Body of pancreas (tissue), 4 donors: ENCODE measurements around the gene TMEM45A.

Experiments used
- POLR2A ChIP-seq, 3 donors: fragments of 450-650 bp; IDR thresholded peaks; one replicate each; pipeline ENCODE4 v1.6.1; 2016; ENCODE audit warnings: antibody characterized with exemption in 3 of 3, mild to moderate bottlenecking in 2 of 3
- TF ChIP-seq, protein P1 (sequence below), 7 experiments: fragments of 450-650 bp in 4 of 7; fragments of 200-600 bp in 3 of 7; sonication (generic) in 3 of 7; IDR thresholded peaks; one replicate each; pipeline ENCODE4 v1.5.1; 2016 to 2019; ENCODE audit warnings: antibody characterized with exemption in 7 of 7

- TF ChIP-seq, protein P1, sequence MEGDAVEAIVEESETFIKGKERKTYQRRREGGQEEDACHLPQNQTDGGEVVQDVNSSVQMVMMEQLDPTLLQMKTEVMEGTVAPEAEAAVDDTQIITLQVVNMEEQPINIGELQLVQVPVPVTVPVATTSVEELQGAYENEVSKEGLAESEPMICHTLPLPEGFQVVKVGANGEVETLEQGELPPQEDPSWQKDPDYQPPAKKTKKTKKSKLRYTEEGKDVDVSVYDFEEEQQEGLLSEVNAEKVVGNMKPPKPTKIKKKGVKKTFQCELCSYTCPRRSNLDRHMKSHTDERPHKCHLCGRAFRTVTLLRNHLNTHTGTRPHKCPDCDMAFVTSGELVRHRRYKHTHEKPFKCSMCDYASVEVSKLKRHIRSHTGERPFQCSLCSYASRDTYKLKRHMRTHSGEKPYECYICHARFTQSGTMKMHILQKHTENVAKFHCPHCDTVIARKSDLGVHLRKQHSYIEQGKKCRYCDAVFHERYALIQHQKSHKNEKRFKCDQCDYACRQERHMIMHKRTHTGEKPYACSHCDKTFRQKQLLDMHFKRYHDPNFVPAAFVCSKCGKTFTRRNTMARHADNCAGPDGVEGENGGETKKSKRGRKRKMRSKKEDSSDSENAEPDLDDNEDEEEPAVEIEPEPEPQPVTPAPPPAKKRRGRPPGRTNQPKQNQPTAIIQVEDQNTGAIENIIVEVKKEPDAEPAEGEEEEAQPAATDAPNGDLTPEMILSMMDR (IDR thresholded peaks at IDR 0.05): no peak
- TF ChIP-seq POLR2A (IDR thresholded peaks at IDR 0.05): no peak
These were observed 21.0 kb upstream of the TMEM45A start for GRCh38 chr3:100471444-100471843.
